Smooth muscle cell of the brain vasculature (primary cell): ENCODE measurements around the gene TANGO6.

ENCODE experiments used
- DNase-seq: peaks from one replicate; pipeline ENCODE4 v3.0.0-alpha.2; 2012; ENCODE audit warnings: low read depth, low spot score

Gene TANGO6

GRCh38 chr16:68907781-68908181 is 64.5 kb downstream of the TANGO6 start:
- DNase-seq = no peak

GRCh38 chr16:68909099-68909733 is 65.9 kb downstream of the TANGO6 start:
- DNase-seq = no peak

GRCh38 chr16:68910051-68910450 is 66.7 kb downstream of the TANGO6 start:
- DNase-seq = no peak

DNA sequence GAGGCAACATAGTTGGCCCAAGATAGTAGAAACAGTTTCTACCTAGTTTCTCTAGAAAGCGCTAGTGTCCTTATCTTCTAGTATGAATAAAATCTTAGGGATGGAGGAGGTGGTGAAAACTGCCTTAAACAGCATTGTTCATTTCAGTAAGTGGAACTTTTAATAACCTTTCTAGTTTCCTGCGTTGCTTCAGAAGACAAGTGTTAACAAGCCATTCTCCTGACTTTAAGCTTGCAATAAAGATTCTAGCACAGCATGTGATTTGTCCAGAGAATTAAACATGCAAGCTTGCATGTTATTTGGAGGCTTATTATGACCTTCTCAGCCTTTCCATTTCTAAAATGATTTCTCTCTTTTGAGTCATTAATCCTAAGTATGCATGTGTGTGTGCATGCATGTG is 72.3 kb downstream of the TANGO6 start:
- DNase-seq = no peak

- DNase-seq = no peak
These were observed 74.2 kb downstream of the TANGO6 start for GRCh38 chr16:68917541-68917940.

DNA sequence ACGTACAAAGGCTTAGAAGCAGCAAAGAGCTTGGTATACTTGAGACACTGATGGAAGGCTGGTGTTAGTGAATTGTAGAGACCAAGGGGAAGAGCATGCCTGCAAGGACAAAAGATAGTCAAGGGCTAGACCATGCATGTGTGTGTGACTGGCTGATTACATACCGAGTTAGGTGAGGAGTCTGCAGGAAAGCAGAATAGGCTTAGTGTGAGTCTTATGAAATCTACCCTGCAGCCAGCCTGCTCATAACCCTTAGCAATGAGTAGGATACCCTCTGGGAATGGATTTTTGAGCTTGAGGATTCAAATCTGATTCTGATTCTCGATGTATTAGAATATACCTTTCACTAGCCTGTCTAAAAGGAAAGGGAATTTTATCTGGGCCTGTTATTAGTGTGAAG is 77.0 kb downstream of the TANGO6 start:
- no peak for DNase-seq

DNA sequence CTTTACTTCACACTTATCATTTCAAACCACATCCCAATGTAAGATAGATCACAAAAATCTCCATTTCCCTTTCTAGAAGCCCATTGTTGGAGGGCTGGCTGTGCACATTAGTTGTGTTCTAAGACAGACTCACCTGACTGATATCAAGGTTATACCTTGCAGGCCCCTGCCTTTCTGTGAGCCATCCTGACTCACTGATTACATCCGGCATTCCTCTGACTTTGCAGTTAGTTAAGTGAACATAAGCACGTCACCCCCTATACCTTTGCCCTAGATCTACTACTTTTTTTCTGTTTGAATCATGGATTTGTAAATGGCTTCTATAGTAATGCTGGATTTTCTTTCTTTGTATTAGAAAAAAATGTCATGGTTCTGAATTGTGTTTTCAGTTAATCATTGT is 78.3 kb downstream of the TANGO6 start:
- no peak for DNase-seq

DNA sequence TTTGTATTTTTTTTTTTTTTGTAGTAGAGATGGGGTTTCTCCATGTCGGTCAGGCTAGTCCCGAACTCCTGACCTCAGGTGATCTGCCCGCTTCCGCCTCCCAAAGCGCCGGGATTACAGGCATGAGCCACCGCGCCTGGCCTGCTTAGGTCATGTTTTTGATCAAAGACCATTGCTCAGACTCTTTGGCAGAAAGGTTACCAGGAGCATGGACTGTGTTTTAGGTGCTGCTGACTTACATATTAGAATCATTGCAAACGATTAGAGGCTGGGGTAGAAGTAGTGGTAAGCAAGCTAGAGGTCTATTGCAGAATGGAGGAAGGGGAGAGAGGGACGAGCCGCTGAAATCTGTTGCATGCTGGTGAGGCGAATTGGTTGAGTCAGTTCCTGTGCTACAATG is 79.8 kb downstream of the TANGO6 start:
- DNase-seq = no peak

GRCh38 chr16:68927018-68927417 is 83.7 kb downstream of the TANGO6 start:
- DNase-seq = no peak

DNA sequence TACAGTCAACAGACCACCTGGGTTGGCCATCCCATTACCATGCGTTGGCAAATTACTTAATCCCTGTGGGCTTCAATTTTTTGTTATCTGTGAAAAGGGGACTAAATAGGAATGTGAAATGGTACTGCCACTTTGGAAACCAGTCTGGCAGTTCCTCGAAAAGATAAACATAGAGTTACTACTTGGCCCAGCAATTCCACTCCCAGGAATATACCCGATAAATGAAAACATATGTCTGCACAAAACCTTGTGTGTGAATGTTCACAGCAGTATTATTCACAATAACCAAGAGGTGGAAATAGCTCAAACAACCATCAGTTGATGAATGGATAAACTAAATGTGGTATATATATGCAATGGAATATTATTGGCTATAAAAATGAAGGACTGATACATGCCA is 87.9 kb downstream of the TANGO6 start:
- DNase-seq = no peak

DNA sequence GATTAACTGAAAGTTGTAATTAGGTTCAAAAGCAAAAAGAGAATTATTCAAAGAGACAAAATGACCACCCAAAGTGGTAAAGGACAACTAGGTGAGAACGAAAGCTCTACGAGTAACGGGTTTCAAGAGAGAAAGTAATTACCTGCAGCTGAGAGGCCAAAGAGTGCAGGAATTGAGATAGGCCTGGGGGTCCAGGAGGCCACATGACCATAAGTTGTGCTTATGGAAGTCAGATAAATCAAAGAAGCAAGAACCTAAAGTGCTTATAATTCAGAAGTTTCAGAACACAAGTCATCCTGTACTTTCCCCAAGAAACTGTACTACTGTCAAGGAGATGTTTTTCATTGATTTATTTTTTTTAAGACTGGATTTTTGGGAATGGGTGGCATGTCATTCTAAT is 91.1 kb downstream of the TANGO6 start:
- no peak for DNase-seq

DNA sequence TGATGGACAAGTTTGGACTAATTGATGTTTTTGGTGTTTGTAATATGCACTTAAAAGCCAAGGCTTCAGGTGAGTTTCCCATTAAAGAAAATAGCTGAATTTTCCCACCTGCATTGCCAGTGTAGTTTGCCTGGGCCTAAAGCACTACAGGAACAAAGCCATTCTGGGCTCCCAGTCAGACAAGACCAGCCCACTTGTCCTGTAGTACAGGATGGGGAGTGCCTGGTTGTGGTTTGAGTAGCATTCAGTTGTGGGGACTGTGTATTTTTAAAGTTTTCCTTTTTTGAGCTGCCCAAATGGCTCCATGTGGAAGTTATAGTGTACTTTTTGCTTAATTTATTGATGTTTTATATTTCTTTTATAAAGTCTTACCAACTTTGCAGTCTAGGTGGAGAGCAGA is 91.7 kb downstream of the TANGO6 start:
- no peak for DNase-seq

GRCh38 chr16:68936736-68937631 is 93.7 kb downstream of the TANGO6 start:
- peak; percentile 1 for DNase-seq

DNA sequence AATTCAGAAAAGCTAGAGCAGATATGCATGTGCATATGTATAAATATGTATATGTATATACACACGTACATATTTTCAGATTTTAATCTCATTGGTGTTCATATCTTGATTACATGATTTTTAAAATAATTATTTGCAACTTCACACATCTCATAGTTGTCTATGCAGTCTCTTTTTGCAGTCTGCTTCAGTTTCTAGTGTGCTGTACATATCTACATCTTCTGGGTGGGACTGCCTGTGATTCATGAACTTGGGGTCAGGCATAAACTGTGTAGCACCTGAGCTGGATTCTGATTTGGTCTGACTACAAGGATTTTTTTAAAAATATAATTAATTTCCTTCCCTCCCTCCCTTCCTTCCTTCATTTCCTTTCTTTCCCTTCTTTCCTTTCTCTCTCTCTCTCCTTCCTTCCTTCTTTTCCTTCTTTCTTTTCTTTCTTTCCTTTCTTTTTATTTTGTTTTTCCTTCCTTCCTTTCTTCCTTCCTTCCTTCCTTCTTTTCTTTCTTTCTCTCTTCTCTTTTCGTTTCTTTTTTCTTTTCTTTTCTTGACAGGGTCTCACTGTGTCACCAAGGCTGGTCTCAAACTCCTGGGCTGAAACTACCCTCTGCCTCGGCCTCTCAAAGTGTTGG is 96.5 kb downstream of the TANGO6 start:
- no peak for DNase-seq

- DNase-seq = no peak
These were observed 97.5 kb downstream of the TANGO6 start for GRCh38 chr16:68940816-68941215.

DNA sequence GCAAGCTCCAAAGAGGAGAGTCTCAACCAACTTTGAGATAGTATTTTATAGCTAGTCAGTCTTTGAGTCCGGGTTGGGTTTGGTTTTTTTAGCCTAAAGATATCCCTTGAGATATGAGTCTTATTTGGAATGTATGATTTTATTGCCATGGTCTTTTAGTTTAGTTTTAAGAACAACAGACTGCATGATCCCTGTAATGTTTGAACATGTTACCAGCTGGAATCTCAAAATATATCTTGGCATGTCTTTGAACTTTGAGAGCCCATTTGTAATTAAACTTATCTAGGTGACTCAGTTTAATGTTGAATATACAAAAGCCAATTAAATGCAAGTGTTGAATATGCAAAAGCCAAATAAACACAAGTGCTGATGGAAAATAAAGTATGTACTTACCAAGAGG is 100.6 kb downstream of the TANGO6 start:
- DNase-seq = no peak

DNA sequence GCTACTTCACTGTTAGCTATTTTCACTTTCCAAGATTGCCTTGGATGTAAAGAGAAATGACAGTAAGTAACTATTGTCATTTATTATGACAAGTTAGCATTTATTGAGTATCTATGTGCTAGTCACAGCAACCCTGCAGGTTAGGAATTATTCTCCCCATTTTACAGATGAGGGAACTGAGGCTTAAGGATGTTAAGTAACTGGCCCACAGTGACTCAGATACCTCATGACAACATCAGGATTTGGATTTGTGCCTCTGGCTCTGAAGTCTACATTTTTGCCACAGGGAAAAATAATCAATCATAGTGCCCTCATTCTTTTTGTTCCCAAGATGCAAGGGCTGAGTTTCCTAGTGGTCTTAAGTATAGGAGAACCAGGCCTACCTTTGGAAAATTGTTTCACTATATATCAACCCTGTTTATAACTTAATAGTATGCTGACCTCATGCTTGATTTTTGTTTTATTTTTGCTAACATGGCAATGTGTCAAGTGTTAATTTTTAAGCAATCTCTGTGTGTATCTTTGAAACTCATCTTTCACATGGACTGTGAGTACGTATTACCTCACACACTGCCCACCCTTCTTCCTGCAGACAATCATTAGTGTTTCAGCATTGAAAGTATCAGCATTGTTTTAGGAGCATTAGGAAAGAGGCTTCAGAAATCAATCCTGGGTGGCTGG is 105.0 kb downstream of the TANGO6 start:
- no peak for DNase-seq

- no peak for DNase-seq
These were observed 108.9 kb downstream of the TANGO6 start for GRCh38 chr16:68951991-68952877.

DNA sequence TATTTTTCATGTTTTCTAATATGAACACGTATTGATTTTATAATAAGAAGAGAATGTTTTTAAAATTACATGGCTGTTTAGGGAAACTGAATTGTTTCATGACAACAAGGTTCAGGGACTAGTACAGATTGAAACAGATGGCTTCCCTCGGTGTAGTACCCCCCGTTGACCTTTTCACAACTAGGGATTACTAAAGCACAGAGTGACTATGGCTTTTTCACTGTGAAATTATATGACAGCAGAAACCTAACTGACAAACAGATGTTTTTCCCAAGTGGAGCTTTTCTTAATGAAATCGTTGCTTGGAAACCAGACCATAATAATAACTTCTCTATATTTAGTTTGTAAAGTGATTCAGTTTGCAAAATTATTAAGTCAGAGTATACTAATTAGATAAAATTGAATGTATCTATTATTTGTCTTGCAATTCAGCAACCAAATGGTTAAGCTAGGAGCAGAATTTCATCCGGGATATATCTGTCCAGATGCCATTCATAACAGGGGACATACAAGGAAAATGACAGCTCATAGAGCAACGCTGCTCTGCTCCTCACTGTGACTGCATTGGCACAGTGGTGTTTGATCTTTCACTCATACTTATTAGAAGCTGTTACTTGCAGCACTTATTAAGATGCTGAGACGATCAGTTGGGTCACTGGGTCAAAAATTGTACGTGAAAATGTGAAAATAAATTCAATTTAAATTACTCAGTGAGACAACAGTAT is 111.7 kb downstream of the TANGO6 start:
- DNase-seq = no peak

- DNase-seq = no peak
These were observed 117.6 kb downstream of the TANGO6 start for GRCh38 chr16:68960910-68961309.
